ENCODE results near the gene MDFI.

- TF ChIP-seq CTCF (conservative IDR thresholded peaks at IDR 0.05) (no peak), EZH2 (IDR thresholded peaks at IDR 0.05; ENCODE audit: low read depth) (no peak)
Measured at GRCh38 chr6:41608443-41609151, 29.7 kb upstream of the MDFI start.

Measured in PC-9 (cell line).